Measurements from ENCODE around the gene PCDHB14.

The PCDHB14 gene

GRCh38 chr5:141269195-141269594 lies 46.1 kb downstream of the PCDHB14 start:
- DNase-seq (ENCODE audit: insufficient read length) (no peak), FAIRE-seq (no peak)
- TF ChIP-seq POLR2A (IDR thresholded peaks at IDR 0.05; ENCODE audit: low read depth, low read length) (no peak), TAF1 (IDR thresholded peaks at IDR 0.05; ENCODE audit: borderline replicate concordance, low read depth, low read length) (no peak), POLR2AphosphoS5 (IDR thresholded peaks at IDR 0.05; ENCODE audit: low read depth, low read length) (no peak)

GRCh38 chr5:141272906-141273305 lies 49.8 kb downstream of the PCDHB14 start:
- TF ChIP-seq POLR2AphosphoS5 (IDR thresholded peaks at IDR 0.05; ENCODE audit: low read depth, low read length) (no peak), POLR2A (IDR thresholded peaks at IDR 0.05; ENCODE audit: low read depth, low read length) (no peak), TAF1 (IDR thresholded peaks at IDR 0.05; ENCODE audit: borderline replicate concordance, low read depth, low read length) (no peak)
- FAIRE-seq, result no peak
- DNase-seq (ENCODE audit: insufficient read length), result no peak
